Esophagus squamous epithelium (tissue), 4 donors: ENCODE measurements around the gene PABPC1L.
"Not testable (repeated sequence)": the region's sequence is repeated elsewhere in the genome, so short reads cannot be mapped to it uniquely, and the experiment has no call there.

Experiments used
- CTCF ChIP-seq, 6 experiments: fragments of 450-650 bp in 4 of 6; fragments of 200-600 bp in 2 of 6; sonication (generic) in 2 of 6; IDR thresholded peaks; one replicate each; pipeline ENCODE4 v1.5.1; 2016 to 2019; ENCODE audit warnings: antibody characterized with exemption in 6 of 6, mild to moderate bottlenecking in 4 of 6, moderate library complexity in 4 of 6
- POLR2A ChIP-seq, 4 donors: fragments of 450-650 bp; IDR thresholded peaks; one replicate each; pipeline ENCODE4 v1.6.1; 2017; ENCODE audit warnings: antibody characterized with exemption in 4 of 4, mild to moderate bottlenecking in 4 of 4, moderate library complexity in 3 of 4

- TF ChIP-seq CTCF, POLR2A (IDR thresholded peaks at IDR 0.05): not testable (repeated sequence)
Measured at GRCh38 chr20:44864493-44864892, 45.4 kb upstream of the PABPC1L start.
